HFF-Myc (cell line): Measurements from ENCODE around the gene H2AZ2.
"Not testable (repeated sequence)": the region's sequence is repeated elsewhere in the genome, so short reads cannot be mapped to it uniquely, and the experiment has no call there.

Experiments
- DNase-seq: peaks from one replicate; pipeline ENCODE4 v3.0.0-alpha.2; 2011; ENCODE audit warnings: low read depth; ENCODE audit errors: extremely low read depth
- H3K4me3 ChIP-seq: replicated peaks from 2 replicates; pipeline ENCODE4 v1.5.1; 2011; ENCODE audit warnings: low read depth, mild to moderate bottlenecking, control low read depth, low read length
- TF ChIP-seq, protein P1 (sequence below): IDR thresholded peaks from 2 replicates; pipeline ENCODE4 v1.5.1; 2012; ENCODE audit warnings: mild to moderate bottlenecking, low read depth, low read length, control low read depth; ENCODE audit errors: missing control alignments

The H2AZ2 gene

DNA sequence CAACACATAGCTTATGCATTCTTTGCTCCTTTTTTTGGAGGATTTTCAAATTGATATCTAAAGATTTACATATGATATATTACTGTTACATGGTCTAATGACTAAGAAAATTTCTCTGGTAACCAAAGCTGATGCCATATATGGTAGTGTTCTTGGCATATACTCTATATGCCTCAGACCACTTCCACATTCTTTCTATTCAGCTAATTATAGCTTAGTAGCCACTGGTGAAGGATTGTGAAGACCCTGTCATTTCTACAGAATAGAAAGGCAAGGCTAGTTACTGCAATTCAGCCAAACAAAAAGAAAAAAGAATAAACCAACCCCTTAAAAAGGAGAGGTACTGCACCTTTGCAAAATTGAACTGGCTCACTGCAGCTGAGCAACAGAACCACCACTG lies 33.7 kb upstream of the H2AZ2 start:
- DNase-seq, result peak; percentile 36
- peak overlapping the region; percentile 76 for H3K4me3 ChIP-seq
- TF ChIP-seq, protein P1, sequence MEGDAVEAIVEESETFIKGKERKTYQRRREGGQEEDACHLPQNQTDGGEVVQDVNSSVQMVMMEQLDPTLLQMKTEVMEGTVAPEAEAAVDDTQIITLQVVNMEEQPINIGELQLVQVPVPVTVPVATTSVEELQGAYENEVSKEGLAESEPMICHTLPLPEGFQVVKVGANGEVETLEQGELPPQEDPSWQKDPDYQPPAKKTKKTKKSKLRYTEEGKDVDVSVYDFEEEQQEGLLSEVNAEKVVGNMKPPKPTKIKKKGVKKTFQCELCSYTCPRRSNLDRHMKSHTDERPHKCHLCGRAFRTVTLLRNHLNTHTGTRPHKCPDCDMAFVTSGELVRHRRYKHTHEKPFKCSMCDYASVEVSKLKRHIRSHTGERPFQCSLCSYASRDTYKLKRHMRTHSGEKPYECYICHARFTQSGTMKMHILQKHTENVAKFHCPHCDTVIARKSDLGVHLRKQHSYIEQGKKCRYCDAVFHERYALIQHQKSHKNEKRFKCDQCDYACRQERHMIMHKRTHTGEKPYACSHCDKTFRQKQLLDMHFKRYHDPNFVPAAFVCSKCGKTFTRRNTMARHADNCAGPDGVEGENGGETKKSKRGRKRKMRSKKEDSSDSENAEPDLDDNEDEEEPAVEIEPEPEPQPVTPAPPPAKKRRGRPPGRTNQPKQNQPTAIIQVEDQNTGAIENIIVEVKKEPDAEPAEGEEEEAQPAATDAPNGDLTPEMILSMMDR, result no peak

DNA sequence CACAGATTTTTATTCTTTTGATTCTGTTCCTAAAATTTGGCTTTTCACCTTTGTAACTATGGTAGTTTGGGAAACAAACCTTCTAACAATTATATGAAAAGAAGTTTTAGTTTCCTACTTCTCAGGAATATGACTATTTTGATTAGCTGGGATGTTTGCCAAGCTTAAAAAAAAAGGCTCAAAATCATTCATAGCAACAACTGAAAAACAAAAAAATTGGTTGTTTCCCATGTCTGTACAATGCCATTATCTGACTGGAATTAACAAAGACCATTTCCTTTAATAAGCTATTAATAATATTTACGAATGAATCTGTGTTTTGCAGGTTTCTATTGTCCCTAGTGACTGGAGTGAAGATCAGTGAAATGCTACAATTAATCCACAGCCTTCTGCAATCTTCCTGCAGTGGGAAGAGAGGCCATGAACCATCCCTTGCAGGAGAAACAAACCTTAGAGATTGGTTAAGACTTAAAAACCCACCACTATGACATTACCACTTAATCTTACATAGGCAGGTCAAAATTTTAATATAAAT lies 33.2 kb upstream of the H2AZ2 start:
- H3K4me3 ChIP-seq, result peak overlapping the region; percentile 76
- DNase-seq, result no peak
- TF ChIP-seq, protein P1, result no peak

DNA sequence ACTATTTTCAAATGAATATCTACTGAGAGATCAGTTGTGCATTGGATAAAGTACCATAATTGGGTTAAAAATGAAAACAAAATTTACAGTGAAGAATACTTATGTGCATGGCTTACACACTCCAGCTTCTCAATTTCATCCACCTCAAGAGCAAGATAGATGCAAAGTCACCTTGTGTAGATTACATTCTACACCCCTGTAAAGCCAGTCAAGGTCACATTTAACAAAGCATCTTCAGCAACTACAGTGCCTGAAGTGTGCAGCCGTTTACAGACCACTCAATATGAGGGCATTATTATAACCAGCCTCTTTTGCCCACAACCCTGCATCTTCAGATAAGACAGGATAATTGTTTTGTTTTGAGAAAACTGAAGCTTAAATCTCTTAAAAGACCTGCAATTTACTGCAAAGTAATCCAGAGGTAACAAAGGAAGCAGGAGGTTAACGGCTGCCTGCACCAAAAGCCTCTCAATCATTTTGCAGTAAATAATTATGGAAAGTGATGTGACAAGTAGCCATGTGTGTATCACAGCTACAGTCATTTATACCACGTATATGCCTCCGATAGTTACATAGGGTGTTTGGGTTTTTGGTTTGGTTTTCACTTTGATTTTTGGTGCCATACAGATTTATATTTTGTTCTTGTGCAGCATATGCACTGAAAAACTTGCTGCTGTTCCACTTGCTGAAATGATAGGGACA lies 32.6 kb upstream of the H2AZ2 start:
- no peak for DNase-seq
- TF ChIP-seq, protein P1, result no peak
- H3K4me3 ChIP-seq, result peak overlapping the region; percentile 76

DNA sequence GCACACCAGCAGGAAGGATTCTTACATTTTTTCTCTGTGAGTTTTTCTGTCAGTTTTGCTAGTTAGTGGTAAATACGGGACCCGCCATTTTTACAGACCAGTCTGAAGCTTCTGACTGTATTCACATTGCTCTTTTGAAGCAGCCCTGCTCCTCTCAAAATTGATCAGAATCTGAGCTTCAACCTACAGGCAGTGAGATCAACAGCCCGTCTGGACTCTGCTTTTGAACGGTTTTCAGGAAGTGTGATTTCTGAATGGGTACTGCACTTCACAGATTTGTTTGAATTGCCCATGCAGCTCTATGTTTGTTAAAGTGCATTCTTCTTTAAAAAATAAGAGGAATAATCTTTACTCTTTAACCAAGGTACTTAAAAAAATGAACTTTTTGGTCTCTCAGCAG lies 28.5 kb upstream of the H2AZ2 start:
- TF ChIP-seq, protein P1, result no peak
- DNase-seq, result no peak
- no peak overlapping the region for H3K4me3 ChIP-seq

DNA sequence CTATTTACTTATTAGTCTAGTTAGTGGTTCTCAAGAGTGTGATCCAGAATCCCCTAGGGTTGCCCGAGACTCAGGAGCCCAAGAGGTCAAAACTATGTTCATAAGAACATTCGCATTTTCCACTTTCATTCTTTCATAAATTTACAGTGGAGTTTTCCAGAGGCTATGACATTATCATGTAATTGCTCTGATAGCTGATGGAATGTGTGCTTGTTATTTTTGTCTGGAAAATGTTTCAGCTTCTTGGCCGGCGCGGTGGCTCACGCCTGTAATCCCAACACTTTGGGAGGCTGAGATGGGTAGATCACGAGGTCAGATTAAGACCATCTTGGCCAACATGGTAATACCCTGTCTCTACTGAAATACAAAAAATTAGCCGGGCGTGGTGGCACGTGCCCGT lies 27.4 kb upstream of the H2AZ2 start:
- DNase-seq, result no peak
- H3K4me3 ChIP-seq, result no peak overlapping the region
- TF ChIP-seq, protein P1, result no peak

DNA sequence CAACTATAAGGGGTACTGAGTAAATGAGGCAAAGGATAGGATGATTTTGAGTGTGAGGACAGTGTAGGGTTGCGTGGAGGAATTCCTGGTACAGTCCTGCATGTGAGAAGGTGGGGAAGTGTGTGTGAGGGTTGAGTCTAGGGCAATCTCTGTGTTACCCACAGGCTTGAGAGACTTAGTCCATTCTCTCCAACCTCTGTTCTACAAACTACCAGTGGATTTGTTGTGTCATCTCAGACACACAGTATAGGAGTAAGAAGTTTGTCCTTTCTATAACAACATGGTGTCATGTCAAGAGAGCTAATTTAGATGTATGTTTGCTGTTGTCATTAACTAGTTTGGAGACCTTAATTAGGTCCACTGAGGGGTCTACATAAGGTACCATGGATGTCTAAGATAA lies 24.9 kb upstream of the H2AZ2 start:
- TF ChIP-seq, protein P1, result no peak
- no peak for DNase-seq
- H3K4me3 ChIP-seq, result no peak overlapping the region

DNA sequence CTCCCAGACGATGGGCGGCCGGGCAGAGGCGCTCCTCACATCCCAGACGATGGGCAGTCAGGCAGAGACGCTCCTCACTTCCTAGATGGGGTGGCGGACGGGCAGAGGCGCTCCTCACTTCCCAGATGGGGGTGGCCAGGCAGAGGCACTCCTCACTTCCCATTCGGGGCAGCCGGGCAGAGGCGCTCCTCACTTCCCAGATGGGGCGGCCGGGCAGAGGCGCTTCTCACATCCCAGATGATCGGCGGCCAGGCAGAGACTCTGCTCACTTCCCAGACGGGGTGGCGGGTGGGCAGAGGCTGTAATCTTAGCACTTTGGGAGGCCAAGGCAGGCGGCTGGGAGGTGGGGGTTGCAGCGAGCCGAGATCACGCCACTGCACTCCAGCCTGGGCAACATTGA lies 24.0 kb upstream of the H2AZ2 start:
- not testable (repeated sequence) for DNase-seq, H3K4me3 ChIP-seq

DNA sequence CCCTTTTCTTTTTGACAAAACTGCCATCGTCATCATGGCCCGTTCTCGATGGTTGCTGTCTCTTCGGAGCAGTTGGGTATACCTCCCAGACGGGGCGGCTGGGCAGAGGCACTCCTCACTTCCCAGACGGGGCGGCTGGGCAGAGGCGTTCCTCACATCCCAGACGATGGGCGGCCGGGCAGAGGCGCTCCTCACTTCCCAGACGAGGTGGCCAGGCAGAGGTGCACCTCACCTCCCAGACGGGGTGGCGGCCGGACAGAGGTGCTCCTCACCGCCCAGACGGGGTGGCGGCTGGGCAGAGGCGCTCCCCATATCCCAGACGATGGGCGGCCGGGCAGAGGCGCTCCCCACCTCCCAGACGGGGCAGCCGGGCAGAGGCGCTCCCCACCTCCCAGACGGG lies 22.9 kb upstream of the H2AZ2 start:
- DNase-seq, H3K4me3 ChIP-seq: not testable (repeated sequence)

DNA sequence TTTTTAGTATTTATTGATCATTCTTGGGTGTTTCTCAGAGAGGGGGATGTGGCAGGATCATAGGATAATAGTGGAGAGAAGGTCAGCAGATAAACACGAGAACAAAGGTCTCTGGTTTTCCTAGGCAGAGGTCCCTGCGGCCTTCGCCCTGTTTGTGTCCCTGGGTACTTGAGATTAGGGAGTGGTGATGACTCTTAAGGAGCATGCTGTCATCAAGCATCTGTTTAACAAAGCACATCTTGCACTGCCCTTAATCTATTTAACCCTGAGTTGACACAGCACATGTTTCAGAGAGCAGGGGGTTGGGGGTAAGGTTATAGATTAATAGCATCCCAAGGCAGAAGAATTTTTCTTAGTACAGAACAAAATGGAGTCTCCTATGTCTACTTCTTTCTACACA lies 22.4 kb upstream of the H2AZ2 start:
- not testable (repeated sequence) for DNase-seq, H3K4me3 ChIP-seq
